ENCODE data around the gene OR4C3.
"Not testable (repeated sequence)": the region's sequence is repeated elsewhere in the genome, so short reads cannot be mapped to it uniquely, and the experiment has no call there.

The OR4C3 gene

GRCh38 chr11:48324620-48325019, at the start of gene OR4C3:
TSS of gene OR4C3 (plus strand) at chr11:48324920. CDS start at chr11:48325022, 102 bp downstream.
- H3K4me3 ChIP-seq (ENCODE audit: low read depth, low read length); DNase-seq (ENCODE audit: low read depth): not testable (repeated sequence)

- TF ChIP-seq MAX (IDR thresholded peaks at IDR 0.05; ENCODE audit: low read depth, low read length) (no peak), POLR2A (IDR thresholded peaks at IDR 0.05; ENCODE audit: extremely low read depth, insufficient read length) (no peak)
- DNase-seq (ENCODE audit: low read depth) = no peak
- H3K4me3 ChIP-seq (ENCODE audit: low read depth, low read length) = no peak within 1 kb of the TSS
Measured at GRCh38 chr11:48305923-48306322, 18.8 kb upstream of the OR4C3 start, which contains the start of gene OR4S1. TSS of gene OR4S1 (plus strand) at chr11:48306223. CDS start at chr11:48306223, 0 bp downstream.

- DNase-seq (ENCODE audit: low read depth) = peak; percentile 66
- TF ChIP-seq POLR2A (IDR thresholded peaks at IDR 0.05; ENCODE audit: extremely low read depth, insufficient read length) (no peak), CTCF (IDR thresholded peaks at IDR 0.05; ENCODE audit: low read depth, low read length) (peak; percentile 97)
- H3K4me3 ChIP-seq (ENCODE audit: low read depth, low read length) = no peak overlapping the region
Measured at GRCh38 chr11:48307760-48308386, 16.8 kb upstream of the OR4C3 start.

- not testable (repeated sequence) for DNase-seq (ENCODE audit: low read depth); H3K4me3 ChIP-seq (ENCODE audit: low read depth, low read length)
Measured at GRCh38 chr11:48313590-48313989, 11.1 kb upstream of the OR4C3 start.

- not testable (repeated sequence) for DNase-seq (ENCODE audit: low read depth); H3K4me3 ChIP-seq (ENCODE audit: low read depth, low read length)
Measured at GRCh38 chr11:48319813-48320212, 4.9 kb upstream of the OR4C3 start.

- no peak overlapping the region for H3K4me3 ChIP-seq (ENCODE audit: low read depth, low read length)
- DNase-seq (ENCODE audit: low read depth) = no peak
- TF ChIP-seq MAX (IDR thresholded peaks at IDR 0.05; ENCODE audit: low read depth, low read length) = no peak
- TF ChIP-seq MYC (IDR thresholded peaks at IDR 0.05; ENCODE audit: low read depth, low read length) = no peak
- TF ChIP-seq POLR2A (IDR thresholded peaks at IDR 0.05; ENCODE audit: extremely low read depth, insufficient read length) = no peak
- TF ChIP-seq CTCF (IDR thresholded peaks at IDR 0.05; ENCODE audit: low read depth, low read length) = no peak
Measured at GRCh38 chr11:48341466-48341865, 16.7 kb downstream of the OR4C3 start.

GRCh38 chr11:48342505-48342904, 17.8 kb downstream of the OR4C3 start:
- not testable (repeated sequence) for H3K4me3 ChIP-seq (ENCODE audit: low read depth, low read length)

GRCh38 chr11:48346286-48346685, 21.6 kb downstream of the OR4C3 start:
- not testable (repeated sequence) for DNase-seq (ENCODE audit: low read depth); H3K4me3 ChIP-seq (ENCODE audit: low read depth, low read length)

More at GRCh38 chr11:48342505-48342904, 17.8 kb downstream of the OR4C3 start:
- not testable (repeated sequence) for DNase-seq (ENCODE audit: low read depth)

GRCh38 chr11:48354013-48354412, 29.3 kb downstream of the OR4C3 start:
- no peak for DNase-seq (ENCODE audit: low read depth)
- TF ChIP-seq POLR2A (IDR thresholded peaks at IDR 0.05; ENCODE audit: extremely low read depth, insufficient read length) = no peak
- TF ChIP-seq MYC (IDR thresholded peaks at IDR 0.05; ENCODE audit: low read depth, low read length) = no peak
- no peak for TF ChIP-seq CTCF (IDR thresholded peaks at IDR 0.05; ENCODE audit: low read depth, low read length)
- no peak for TF ChIP-seq MAX (IDR thresholded peaks at IDR 0.05; ENCODE audit: low read depth, low read length)
- no peak overlapping the region for H3K4me3 ChIP-seq (ENCODE audit: low read depth, low read length)
